GM19438 (cell line): Measurements from ENCODE around the gene MSLN.
"Not testable (repeated sequence)": the region's sequence is repeated elsewhere in the genome, so short reads cannot be mapped to it uniquely, and the experiment has no call there.

ENCODE experiments used
- ATAC-seq: cut with Tn5 transposase; IDR thresholded peaks from one replicate; pipeline ENCODE4 v1.9.1; 2021; ENCODE audit warnings: low read depth; ENCODE audit not compliant: unreplicated experiment

MSLN gene

DNA sequence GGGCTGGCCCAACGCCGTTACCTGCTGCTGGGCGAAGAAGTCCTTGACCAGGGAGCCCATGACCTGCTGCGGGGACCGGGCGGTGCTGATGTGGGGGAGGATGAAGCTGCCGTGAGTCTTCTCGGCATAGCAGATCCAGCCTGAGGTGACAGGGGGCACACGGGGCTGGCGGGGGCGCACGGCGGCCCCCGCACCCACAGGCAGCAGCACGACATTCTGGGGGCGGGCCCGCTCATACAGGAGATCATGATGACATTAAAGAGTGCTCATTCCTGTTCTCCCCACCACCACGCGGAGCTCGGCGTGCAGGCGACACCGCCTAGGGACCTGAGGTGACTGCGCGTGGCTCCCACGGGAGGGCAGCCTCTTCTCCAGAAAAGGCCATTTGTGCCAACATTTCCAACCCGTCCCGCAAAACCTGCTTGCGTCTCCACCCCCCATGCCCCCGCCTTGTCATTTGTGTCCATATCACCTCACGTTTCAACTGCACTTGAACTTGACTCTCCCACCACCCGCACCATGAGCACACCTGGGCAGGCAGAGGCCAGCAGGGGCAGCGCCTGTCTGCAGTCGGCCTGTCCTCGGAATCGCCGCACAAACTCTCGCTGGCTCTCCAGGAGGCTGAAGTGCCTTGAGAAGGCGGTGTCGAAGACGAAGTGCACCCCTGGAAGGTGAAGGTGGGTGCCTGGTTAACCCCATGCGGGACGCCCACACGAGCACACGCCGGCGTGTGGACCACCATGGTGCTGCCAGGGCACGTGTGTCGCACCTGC lies 26.1 kb upstream of the MSLN start:
- no peak for ATAC-seq

- ATAC-seq, result no peak
These were observed 25.3 kb upstream of the MSLN start for GRCh38 chr16:734981-735881.

DNA sequence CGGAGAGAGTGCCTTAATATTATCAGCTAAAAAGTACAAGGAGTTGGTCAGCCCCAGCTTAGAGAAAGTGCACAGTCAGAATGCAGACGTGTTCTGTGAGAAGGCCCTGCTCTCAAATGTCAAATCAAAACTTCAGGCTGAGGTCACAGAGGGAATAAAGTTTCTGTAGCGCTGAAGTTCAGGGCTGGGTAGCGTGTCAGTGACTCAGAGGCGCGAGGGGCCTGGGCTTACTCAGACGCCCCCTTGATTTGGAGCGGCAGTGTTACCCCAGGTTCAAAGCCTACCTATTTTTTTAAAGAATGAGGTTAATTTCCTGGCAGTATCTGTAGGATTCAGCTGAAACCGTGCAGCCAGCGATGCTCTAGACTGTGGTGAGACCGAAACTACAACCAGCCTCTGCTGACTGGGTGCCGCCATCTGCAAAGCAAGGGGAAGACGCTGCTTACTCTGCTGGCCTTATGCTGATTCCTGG lies 24.5 kb upstream of the MSLN start:
- no peak for ATAC-seq

- ATAC-seq, result no peak
These were observed 23.5 kb upstream of the MSLN start for GRCh38 chr16:736936-737481.

GRCh38 chr16:739560-740458 lies 20.7 kb upstream of the MSLN start:
- ATAC-seq, result no peak

GRCh38 chr16:740459-740763 lies 20.1 kb upstream of the MSLN start:
- ATAC-seq, result no peak

DNA sequence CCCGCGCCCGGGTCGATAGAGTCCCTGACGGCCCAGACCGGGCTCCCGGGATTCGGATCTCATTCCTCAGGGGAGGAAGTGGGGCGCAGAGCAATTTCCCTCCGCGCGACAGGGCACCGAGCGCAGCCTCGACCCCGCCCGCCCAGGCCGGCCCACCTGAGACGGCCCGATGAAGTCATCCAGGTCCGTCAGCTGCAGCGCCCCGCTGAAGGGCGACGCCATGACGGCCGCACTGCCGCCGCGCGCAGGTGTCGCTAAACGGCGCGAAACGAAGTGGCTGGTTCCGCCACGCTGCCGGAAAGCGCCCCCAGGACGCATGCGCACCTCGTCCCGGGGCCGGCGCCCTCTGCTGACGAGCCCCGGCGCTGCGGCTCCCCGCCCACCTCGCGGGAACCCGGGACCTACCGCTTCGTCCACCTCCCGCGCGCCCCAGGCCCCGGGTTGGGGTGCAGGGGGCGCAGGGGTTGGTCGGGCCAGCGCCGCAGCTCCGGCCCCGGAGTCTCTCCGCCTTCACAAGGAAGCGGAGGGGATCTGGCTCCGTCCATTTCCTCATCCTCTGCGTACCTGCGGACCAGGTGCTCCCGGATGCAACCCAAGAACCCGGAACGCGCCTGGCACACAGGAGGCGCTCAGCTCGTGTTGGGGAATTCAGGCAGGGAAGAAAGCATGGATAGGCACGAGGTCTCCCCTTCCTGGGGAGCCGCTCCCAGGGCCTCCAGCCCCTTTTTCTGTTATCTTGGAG lies 19.6 kb upstream of the MSLN start, which contains the start of gene CIAO3:
Gene CIAO3, minus strand, starts transcription at position 234 of the 742 bp plus-strand sequence. Its CDS starts 12 bp downstream, at position 222.
- peak; percentile 38 for ATAC-seq

DNA sequence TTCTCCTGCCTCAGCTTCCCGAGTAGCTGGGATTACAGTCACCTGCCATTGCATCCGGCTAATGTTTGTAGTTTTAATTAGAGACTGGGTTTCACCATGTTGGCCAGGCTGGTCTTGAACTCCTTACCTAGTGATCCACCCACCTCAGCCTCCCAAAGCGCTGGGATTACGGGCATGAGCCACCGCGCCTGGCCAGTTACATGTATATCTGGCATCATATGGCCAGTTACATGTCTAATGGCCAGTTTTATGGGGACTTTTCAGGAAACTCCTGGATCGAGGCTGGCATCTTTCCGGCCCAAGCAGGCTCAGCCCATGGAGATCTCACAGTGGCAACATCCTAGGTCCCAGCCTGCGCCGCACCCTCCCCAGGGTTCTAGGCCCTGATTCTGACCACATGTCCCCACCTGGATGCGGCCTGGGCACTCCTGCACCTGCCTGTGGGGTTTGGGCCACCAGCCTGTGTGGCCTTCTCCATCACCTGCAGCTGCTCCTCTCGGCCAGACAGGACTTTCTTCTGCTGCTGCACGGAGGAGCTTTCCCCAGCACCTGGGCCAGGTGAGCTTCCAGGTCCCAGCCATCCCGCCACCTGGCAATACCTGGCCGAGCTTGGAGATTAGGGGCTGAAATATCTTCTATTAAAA lies 18.4 kb upstream of the MSLN start:
- no peak for ATAC-seq

GRCh38 chr16:742894-743293 lies 17.6 kb upstream of the MSLN start:
- ATAC-seq, result not testable (repeated sequence)

DNA sequence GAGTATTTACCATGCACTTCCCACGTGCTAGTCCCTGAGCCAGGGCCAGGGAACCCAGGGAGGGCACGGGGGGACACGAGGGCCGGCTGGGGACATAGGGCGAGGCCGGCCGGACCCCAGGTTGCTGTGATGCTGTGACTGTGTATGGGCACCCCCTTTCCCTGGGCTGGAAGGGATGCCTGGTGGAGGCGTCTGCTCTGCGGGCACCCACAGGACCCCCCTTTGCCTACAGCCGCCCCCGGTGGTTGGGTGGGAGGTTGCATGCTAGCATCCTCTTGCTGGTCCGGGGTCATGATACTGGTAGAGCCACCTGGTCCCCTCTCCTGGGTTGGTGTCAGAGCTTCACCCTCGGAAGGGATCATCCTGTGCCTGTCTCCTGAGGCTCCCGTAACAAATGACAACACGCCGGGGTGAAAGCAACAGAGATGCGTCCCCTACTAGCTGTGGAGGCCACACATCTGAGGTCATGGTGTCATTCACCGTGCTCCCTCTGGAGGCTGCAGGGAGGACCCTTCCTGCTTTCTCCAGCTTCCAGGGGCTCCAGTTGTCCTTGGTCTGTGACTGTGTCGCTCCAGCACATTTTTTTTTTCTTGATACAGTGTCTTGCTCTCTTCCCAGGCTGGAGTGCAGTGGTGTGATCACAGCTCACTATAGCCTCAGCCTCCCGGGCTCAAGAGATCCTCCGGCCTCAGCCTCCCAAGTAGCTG lies 16.6 kb upstream of the MSLN start:
- no peak for ATAC-seq

DNA sequence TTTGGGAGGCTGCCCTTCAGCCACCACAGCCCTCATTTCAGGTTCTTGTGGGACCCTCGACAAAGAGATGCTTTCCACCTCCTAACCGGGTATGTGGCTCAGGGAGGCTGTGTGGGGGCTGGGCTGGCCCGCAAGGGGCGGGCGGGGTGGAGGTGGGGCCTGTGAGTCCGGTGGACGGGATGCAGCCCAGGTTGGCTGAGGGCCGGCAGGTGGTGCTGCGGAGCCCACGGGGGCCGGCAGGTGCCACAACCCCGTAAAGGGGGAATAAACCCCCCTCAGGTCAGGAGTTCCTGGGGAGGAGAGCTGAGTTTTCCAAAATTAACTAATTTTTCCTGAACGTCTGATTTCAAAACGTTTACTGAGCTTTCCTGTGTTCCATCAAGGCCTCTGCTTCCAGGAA lies 14.8 kb upstream of the MSLN start:
- no peak for ATAC-seq

- ATAC-seq, result no peak
These were observed 13.9 kb upstream of the MSLN start for GRCh38 chr16:746637-747036.

GRCh38 chr16:747978-748746 lies 12.4 kb upstream of the MSLN start:
- ATAC-seq, result no peak

- ATAC-seq, result no peak
These were observed 11.5 kb upstream of the MSLN start for GRCh38 chr16:749010-749409.

DNA sequence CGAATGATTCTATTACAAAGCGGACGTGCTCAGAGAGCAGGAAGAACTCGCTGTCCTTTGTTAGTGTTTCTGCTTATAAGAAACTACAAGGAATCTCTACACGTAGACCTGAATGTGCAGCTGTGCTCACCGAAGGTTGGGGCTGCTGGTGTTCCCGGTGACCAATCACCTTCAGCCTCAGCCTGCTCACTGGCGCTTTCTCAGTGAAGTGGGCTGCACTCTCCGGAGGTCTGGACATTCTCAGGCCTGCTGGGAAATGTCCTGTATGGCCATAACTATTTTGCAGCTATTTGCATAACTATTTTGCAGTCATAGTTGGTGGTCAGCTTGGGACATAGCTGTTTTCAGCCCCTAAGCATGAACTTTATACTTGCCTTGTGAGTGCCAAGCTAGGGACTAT lies 10.0 kb upstream of the MSLN start:
- ATAC-seq, result no peak

DNA sequence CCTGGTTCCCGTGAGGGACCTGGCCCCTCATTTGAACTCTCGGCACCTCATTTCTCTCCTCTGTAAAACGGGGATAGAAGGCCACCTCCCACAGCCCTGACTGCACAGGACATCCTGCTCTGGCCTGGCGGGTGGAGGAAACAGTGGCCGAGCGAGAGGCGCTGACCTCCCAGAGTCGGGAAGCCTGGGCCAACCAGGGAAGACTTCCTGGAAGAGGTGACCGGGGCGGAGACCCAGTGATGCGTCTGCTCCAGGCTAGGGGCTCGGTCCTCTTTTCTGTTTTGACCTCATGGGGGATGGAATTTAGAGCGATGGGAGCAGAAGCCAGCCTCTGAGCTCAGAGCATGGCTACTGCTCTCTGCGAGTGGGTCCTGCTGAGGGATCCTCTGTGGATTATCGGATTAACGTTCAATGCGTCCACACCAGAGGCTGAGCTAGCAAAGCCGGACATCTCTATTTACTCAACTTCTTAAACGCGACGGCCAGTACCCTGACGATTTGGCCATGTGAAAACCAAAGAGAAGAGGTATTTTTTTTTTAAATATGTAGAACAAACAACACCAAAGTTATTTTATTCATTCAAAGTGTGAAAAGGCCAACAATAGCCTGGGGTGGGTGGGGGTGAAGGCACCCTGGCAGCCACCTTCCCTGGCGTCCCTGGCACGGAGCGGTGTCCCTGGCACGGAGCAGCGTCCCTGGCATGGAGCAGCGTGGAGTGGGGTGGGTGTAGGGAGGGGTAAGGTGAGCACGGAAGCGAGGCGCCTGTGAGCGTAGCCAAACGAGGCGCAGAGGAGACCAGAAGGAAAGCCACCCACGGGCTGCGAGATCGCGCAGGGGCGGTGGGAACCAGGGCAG lies 9.2 kb upstream of the MSLN start:
- no peak for ATAC-seq

GRCh38 chr16:752007-752312 lies 8.6 kb upstream of the MSLN start:
- ATAC-seq, result no peak
